PC-9 (cell line): ENCODE results near the gene FBXL15. TPM values are rescaled to one million over a fixed set of nuclear protein-coding genes. Genes with fewer than 3 reads are reported as not detected.

Experiments used
- BruUV-seq: library from RNA; stranded (reverse); fragments of 400-500 nt; replicated peaks from 2 replicates; lab custom pipeline; 2021; lab: Mats Ljungman, UMichigan
- CTCF ChIA-PET: fragments of 300-600 bp; sonication (Branson Sonifier 250); formaldehyde crosslinking; loops from one replicate; lab custom pipeline; 2022; ENCODE audit warnings: antibody characterized with exemption; lab: Charles Lee
- POLR2A ChIA-PET: fragments of 300-600 bp; sonication (Branson Sonifier 250); formaldehyde crosslinking; loops from one replicate; lab custom pipeline; 2022; ENCODE audit warnings: antibody characterized with exemption; ENCODE audit not compliant: unreplicated experiment; lab: Charles Lee
- DNase-seq, 2 experiments: peaks; one replicate each; pipeline versions ENCODE4 v3.0.0 to v3.0.0-alpha.2; 2015 to 2022; ENCODE audit warnings: mixed read lengths in 1 of 2
- H2AFZ ChIP-seq: fragments of 200-600 bp; sonication (generic); 2 replicates; pipeline ENCODE4 v1.8.1; 2017; ENCODE audit warnings: antibody characterized with exemption
- H3F3A ChIP-seq: fragments of 200-600 bp; sonication (generic); 2 replicates; pipeline ENCODE4 v1.8.1; 2017; ENCODE audit warnings: antibody characterized with exemption, mild to moderate bottlenecking, low read depth; ENCODE audit not compliant: insufficient read depth
- H3K27ac ChIP-seq: fragments of 200-600 bp; sonication (generic); 2 replicates; pipeline ENCODE4 v1.6.1; 2016; ENCODE audit warnings: mixed run types
- H3K27me3 ChIP-seq: fragments of 200-600 bp; sonication (generic); 2 replicates; pipeline ENCODE4 v1.6.1; 2016; ENCODE audit warnings: low read depth, mixed run types; ENCODE audit not compliant: insufficient read depth
- H3K36me3 ChIP-seq: fragments of 200-600 bp; sonication (generic); 2 replicates; pipeline ENCODE4 v1.6.1; 2016; ENCODE audit warnings: low read depth, mixed run types
- H3K4me1 ChIP-seq: fragments of 200-600 bp; sonication (generic); replicated peaks from 2 replicates; pipeline ENCODE4 v1.6.1; 2016; ENCODE audit warnings: mixed run types; ENCODE audit not compliant: insufficient read depth
- H3K4me2 ChIP-seq: fragments of 200-600 bp; sonication (generic); 2 replicates; pipeline ENCODE4 v1.6.1; 2017; ENCODE audit warnings: mixed run types
- H3K4me3 ChIP-seq: fragments of 200-600 bp; sonication (generic); 2 replicates; pipeline ENCODE4 v1.6.1; 2016; ENCODE audit warnings: mixed run types
- H3K79me2 ChIP-seq: fragments of 200-600 bp; sonication (generic); 2 replicates; pipeline ENCODE4 v1.6.1; 2017; ENCODE audit warnings: low read depth, mixed run types
- H3K9me2 ChIP-seq: fragments of 200-600 bp; sonication (generic); 2 replicates; pipeline ENCODE4 v1.8.1; 2017; ENCODE audit warnings: mild to moderate bottlenecking; ENCODE audit not compliant: insufficient read depth
- H3K9me3 ChIP-seq: fragments of 200-600 bp; sonication (generic); 2 replicates; pipeline ENCODE4 v1.8.1; 2016; ENCODE audit warnings: low read depth; ENCODE audit not compliant: insufficient read depth
- H4K20me1 ChIP-seq: fragments of 200-600 bp; sonication (generic); 2 replicates; pipeline ENCODE4 v1.8.1; 2017; ENCODE audit not compliant: insufficient read depth
- EZH2 ChIP-seq: fragments of 200-600 bp; sonication (generic); IDR thresholded peaks from 2 replicates; pipeline ENCODE4 v1.8.0; 2017; ENCODE audit warnings: antibody characterized with exemption, low read depth
- intact Hi-C: fragments of 100-400 bp; cut with micrococcal nuclease; formaldehyde crosslinking; loops from one replicate; pipeline ENCODE4 v1.10.0; 2022; ENCODE audit not compliant: unreplicated experiment
- total RNA-seq: library from RNA; stranded (reverse); gene quantifications from 2 replicates; pipeline ENCODE4 v1.2.3, GENCODE V29; 2021
- TF ChIP-seq, protein P1 (sequence below): fragments of 200-600 bp; sonication (generic); conservative IDR thresholded peaks from 2 replicates; pipeline ENCODE4 v1.6.1; 2017; ENCODE audit warnings: mixed run types, antibody characterized with exemption, mild to moderate bottlenecking, moderate library complexity

Gene FBXL15
- total RNA-seq, 1 experiment from 2014 or later: 6.2 TPM

DNA sequence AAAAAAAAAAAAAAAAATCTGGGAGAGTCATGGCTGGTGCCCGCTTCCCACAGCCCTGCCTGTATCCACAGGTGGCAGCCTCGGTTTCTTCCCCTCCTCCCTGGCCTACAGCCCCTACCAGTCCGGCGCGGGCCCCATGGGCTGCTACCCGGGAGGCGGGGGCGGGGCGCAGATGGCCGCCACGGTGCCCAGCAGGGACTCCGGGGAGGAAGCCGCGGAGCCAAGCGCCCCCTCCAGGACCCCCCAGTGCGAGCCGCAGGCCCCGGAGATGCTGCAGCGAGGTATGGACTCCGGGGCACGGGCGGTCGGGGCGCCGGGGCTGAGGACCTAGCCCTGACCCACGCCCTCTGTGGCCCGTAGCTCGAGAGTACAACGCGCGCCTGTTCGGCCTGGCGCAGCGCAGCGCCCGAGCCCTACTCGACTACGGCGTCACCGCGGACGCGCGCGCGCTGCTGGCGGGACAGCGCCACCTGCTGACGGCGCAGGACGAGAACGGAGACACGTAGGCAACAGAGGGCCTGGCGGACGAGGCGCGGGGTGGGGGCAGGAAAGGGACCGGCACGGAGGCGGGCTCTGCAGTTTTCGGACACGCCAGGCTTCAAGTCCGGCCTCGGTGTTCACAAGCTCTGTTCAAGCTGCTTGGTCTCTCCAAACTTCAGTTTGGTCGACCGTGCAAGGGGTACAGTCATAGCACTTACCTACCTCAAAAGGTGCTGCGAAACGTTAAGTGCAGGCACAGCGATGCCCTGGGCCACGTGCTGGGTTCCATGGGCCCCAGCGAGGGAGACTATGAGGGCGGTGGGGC is 21.2 kb upstream of the FBXL15 start:
- no TSS peak for BruUV-seq
- Histone ChIP-seq H3K27me3 (no peaks in the 10 kb centered on the region), H3K4me2 (peak overlapping the region; percentile 75), H3K9me2 (no peaks in the 10 kb centered on the region), H4K20me1 (no peaks in the 10 kb centered on the region), H3K79me2 (peaks cover 5% of the 10 kb centered on the region; the same call in 1 of the 2 replicates), H3K27ac (no peak overlapping the region), H3K4me1 (peaks cover 18% of the 10 kb centered on the region), H3K4me3 (peak overlapping the region; percentile 52), H2AFZ (0 out of 2 replicates have a peak overlapping the region, but pooled peaks have one; percentile 48), H3K36me3 (no peaks in the 10 kb centered on the region), H3F3A (peaks cover 4% of the 10 kb centered on the region; the same call in 1 of the 2 replicates), H3K9me3 (no peaks in the 10 kb centered on the region)
- CTCF ChIA-PET: interaction anchor here (0.8 kb wide), 1 partner anchor 14 kb away, joined by 3 read pairs; no protein-coding TSS in a partner anchor
- DNase-seq: peak; percentile 56 to 83
- intact Hi-C loops: loop anchor here (2.0 to 10.0 kb wide), 2 partner anchors 169 to 245 kb away; partner anchors contain the start of gene TRIM8
- POLR2A ChIA-PET: no interaction called here
- TF ChIP-seq, protein P1, sequence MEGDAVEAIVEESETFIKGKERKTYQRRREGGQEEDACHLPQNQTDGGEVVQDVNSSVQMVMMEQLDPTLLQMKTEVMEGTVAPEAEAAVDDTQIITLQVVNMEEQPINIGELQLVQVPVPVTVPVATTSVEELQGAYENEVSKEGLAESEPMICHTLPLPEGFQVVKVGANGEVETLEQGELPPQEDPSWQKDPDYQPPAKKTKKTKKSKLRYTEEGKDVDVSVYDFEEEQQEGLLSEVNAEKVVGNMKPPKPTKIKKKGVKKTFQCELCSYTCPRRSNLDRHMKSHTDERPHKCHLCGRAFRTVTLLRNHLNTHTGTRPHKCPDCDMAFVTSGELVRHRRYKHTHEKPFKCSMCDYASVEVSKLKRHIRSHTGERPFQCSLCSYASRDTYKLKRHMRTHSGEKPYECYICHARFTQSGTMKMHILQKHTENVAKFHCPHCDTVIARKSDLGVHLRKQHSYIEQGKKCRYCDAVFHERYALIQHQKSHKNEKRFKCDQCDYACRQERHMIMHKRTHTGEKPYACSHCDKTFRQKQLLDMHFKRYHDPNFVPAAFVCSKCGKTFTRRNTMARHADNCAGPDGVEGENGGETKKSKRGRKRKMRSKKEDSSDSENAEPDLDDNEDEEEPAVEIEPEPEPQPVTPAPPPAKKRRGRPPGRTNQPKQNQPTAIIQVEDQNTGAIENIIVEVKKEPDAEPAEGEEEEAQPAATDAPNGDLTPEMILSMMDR: peak; percentile 80
- no peak for TF ChIP-seq EZH2

DNA sequence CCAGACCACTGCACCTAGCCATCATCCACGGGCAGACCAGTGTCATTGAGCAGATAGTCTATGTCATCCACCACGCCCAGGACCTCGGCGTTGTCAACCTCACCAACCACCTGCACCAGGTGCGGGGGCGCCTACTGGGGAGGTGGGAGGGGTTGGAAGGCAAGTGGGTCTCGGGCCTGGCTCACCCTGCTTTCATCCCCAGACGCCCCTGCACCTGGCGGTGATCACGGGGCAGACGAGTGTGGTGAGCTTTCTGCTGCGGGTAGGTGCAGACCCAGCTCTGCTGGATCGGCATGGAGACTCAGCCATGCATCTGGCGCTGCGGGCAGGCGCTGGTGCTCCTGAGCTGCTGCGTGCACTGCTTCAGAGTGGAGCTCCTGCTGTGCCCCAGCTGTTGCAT is 20.6 kb upstream of the FBXL15 start:
- Histone ChIP-seq H3K9me2 (no peaks in the 10 kb centered on the region), H3K4me1 (peaks cover 18% of the 10 kb centered on the region), H3K9me3 (no peaks in the 10 kb centered on the region), H3K27me3 (no peaks in the 10 kb centered on the region), H3K4me3 (no peak overlapping the region), H3K27ac (no peak overlapping the region), H4K20me1 (no peaks in the 10 kb centered on the region), H3K79me2 (peaks cover 5% of the 10 kb centered on the region; the same call in 1 of the 2 replicates), H3K4me2 (peak overlapping the region; percentile 75; the same call in 1 of the 2 replicates), H3F3A (peaks cover 4% of the 10 kb centered on the region; the same call in 1 of the 2 replicates), H2AFZ (no peak overlapping the region), H3K36me3 (no peaks in the 10 kb centered on the region)
- no peak for DNase-seq
- intact Hi-C loops: no loop called here
- ChIA-PET POLR2A (no interaction called here), CTCF (interaction anchor here (1.0 kb wide), 1 partner anchor 231 kb away, joined by 3 read pairs; no protein-coding TSS in a partner anchor)
- TF ChIP-seq, protein P1: no peak
- no peak for TF ChIP-seq EZH2
- no TSS peak for BruUV-seq

DNA sequence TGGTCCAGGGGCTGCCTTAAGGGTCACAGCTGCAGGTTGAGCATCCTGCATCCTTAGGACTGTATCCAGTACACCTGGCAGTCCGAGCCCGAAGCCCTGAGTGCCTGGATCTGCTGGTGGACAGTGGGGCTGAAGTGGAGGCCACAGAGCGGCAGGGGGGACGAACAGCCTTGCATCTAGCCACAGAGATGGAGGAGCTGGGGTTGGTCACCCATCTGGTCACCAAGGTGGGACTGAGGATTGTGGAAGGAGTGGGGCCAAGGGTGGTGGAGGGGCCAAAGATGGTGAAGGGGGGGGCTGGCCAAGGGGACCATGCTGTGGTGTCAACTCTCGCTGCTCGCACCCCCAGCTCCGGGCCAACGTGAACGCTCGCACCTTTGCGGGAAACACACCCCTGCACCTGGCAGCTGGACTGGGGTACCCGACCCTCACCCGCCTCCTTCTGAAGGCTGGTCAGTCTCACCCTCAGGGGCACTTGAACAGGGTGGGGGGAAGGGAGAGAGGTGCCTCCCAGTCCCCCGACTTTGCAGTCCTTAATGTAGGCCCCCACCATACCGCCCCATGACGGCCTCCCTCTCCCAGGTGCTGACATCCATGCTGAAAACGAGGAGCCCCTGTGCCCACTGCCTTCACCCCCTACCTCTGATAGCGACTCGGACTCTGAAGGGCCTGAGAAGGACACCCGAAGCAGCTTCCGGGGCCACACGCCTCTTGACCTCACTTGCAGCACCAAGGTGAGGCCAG is 19.9 kb upstream of the FBXL15 start:
- H4K20me1 ChIP-seq: no peaks in the 10 kb centered on the region
- TF ChIP-seq EZH2: no peak
- TF ChIP-seq, protein P1: no peak
- H3K27ac ChIP-seq: no peak overlapping the region
- no peak overlapping the region for H3K4me2 ChIP-seq
- peaks cover 4% of the 10 kb centered on the region; the same call in 1 of the 2 replicates for H3F3A ChIP-seq
- no peaks in the 10 kb centered on the region for H3K9me2 ChIP-seq
- ChIA-PET POLR2A (no interaction called here), CTCF (interaction anchor here (1.0 kb wide), 1 partner anchor 231 kb away, joined by 3 read pairs; no protein-coding TSS in a partner anchor)
- H3K27me3 ChIP-seq: no peaks in the 10 kb centered on the region
- peaks cover 5% of the 10 kb centered on the region; the same call in 1 of the 2 replicates for H3K79me2 ChIP-seq
- peaks cover 18% of the 10 kb centered on the region for H3K4me1 ChIP-seq
- no peak for DNase-seq
- no TSS peak for BruUV-seq
- no peak overlapping the region for H2AFZ ChIP-seq
- no peaks in the 10 kb centered on the region for H3K9me3 ChIP-seq
- H3K4me3 ChIP-seq: no peak overlapping the region
- intact Hi-C loops: no loop called here
- no peaks in the 10 kb centered on the region for H3K36me3 ChIP-seq
